ENCODE measurements around the gene CUL3.

CUL3 gene

GRCh38 chr2:224434618-224435017 is 150.5 kb downstream of the CUL3 start:
- TF ChIP-seq TAF1 (IDR thresholded peaks at IDR 0.05; ENCODE audit: borderline replicate concordance, insufficient read depth, low read length) (no peak), POLR2AphosphoS5 (IDR thresholded peaks at IDR 0.05; ENCODE audit: low read depth, low read length) (no peak), SIN3A (IDR thresholded peaks at IDR 0.05; ENCODE audit: borderline replicate concordance, insufficient read depth, low read length) (no peak), FOXP2 (optimal IDR thresholded peaks at IDR 0.05; ENCODE audit: borderline replicate concordance, extremely low read depth, extremely low read length, insufficient read depth) (no peak)
- TF ChIP-seq, protein P1, sequence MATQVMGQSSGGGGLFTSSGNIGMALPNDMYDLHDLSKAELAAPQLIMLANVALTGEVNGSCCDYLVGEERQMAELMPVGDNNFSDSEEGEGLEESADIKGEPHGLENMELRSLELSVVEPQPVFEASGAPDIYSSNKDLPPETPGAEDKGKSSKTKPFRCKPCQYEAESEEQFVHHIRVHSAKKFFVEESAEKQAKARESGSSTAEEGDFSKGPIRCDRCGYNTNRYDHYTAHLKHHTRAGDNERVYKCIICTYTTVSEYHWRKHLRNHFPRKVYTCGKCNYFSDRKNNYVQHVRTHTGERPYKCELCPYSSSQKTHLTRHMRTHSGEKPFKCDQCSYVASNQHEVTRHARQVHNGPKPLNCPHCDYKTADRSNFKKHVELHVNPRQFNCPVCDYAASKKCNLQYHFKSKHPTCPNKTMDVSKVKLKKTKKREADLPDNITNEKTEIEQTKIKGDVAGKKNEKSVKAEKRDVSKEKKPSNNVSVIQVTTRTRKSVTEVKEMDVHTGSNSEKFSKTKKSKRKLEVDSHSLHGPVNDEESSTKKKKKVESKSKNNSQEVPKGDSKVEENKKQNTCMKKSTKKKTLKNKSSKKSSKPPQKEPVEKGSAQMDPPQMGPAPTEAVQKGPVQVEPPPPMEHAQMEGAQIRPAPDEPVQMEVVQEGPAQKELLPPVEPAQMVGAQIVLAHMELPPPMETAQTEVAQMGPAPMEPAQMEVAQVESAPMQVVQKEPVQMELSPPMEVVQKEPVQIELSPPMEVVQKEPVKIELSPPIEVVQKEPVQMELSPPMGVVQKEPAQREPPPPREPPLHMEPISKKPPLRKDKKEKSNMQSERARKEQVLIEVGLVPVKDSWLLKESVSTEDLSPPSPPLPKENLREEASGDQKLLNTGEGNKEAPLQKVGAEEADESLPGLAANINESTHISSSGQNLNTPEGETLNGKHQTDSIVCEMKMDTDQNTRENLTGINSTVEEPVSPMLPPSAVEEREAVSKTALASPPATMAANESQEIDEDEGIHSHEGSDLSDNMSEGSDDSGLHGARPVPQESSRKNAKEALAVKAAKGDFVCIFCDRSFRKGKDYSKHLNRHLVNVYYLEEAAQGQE (IDR thresholded peaks at IDR 0.05; ENCODE audit: insufficient read depth in 1 of 2, low read depth in 2 of 2, low read length in 2 of 2): no peak

- no peak for TF ChIP-seq SIN3A (IDR thresholded peaks at IDR 0.05; ENCODE audit: borderline replicate concordance, insufficient read depth, low read length)
- TF ChIP-seq POLR2AphosphoS5 (IDR thresholded peaks at IDR 0.05; ENCODE audit: low read depth, low read length): no peak
Measured at GRCh38 chr2:224433442-224433841, 151.7 kb downstream of the CUL3 start.

- no peak for TF ChIP-seq TAF1 (IDR thresholded peaks at IDR 0.05; ENCODE audit: borderline replicate concordance, insufficient read depth, low read length)
- no peak for TF ChIP-seq FOXP2 (optimal IDR thresholded peaks at IDR 0.05; ENCODE audit: borderline replicate concordance, extremely low read depth, extremely low read length, insufficient read depth)
- no peak for TF ChIP-seq POLR2AphosphoS5 (IDR thresholded peaks at IDR 0.05; ENCODE audit: low read depth, low read length)
- TF ChIP-seq, protein P1 (IDR thresholded peaks at IDR 0.05; ENCODE audit: insufficient read depth in 1 of 2, low read depth in 2 of 2, low read length in 2 of 2): no peak
- TF ChIP-seq SIN3A (IDR thresholded peaks at IDR 0.05; ENCODE audit: borderline replicate concordance, insufficient read depth, low read length): no peak
Measured at GRCh38 chr2:224432003-224432579, 153.1 kb downstream of the CUL3 start.

DNA sequence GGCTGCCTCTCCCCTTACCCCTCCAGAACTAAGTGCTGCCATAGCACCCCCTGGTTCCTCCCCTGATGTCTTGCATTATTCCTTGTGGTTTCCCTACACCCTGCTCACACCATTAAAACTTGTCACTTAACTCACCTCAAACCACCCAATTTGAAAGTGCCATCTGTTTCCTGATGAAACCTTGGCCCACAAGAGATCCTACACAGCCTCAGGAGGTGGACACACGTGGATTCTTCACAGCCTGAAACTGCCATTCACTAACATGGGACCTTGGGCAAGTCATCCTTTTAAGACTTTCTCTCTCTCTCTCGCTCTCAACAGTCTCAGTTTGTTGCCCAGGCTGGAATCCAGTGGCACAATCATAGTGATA is 155.7 kb downstream of the CUL3 start:
- TF ChIP-seq FOXP2 (optimal IDR thresholded peaks at IDR 0.05; ENCODE audit: borderline replicate concordance, extremely low read depth, extremely low read length, insufficient read depth) (no peak), TAF1 (IDR thresholded peaks at IDR 0.05; ENCODE audit: borderline replicate concordance, insufficient read depth, low read length) (no peak), SIN3A (IDR thresholded peaks at IDR 0.05; ENCODE audit: borderline replicate concordance, insufficient read depth, low read length) (no peak), POLR2AphosphoS5 (IDR thresholded peaks at IDR 0.05; ENCODE audit: low read depth, low read length) (no peak)
- TF ChIP-seq, protein P1 (IDR thresholded peaks at IDR 0.05; ENCODE audit: insufficient read depth in 1 of 2, low read depth in 2 of 2, low read length in 2 of 2): no peak

- TF ChIP-seq, protein P1 (IDR thresholded peaks at IDR 0.05; ENCODE audit: insufficient read depth in 1 of 2, low read depth in 2 of 2, low read length in 2 of 2): no peak
- TF ChIP-seq TAF1 (IDR thresholded peaks at IDR 0.05; ENCODE audit: borderline replicate concordance, insufficient read depth, low read length) (no peak), FOXP2 (optimal IDR thresholded peaks at IDR 0.05; ENCODE audit: borderline replicate concordance, extremely low read depth, extremely low read length, insufficient read depth) (no peak), SIN3A (IDR thresholded peaks at IDR 0.05; ENCODE audit: borderline replicate concordance, insufficient read depth, low read length) (no peak), POLR2AphosphoS5 (IDR thresholded peaks at IDR 0.05; ENCODE audit: low read depth, low read length) (no peak)
Measured at GRCh38 chr2:224428787-224429440, 156.2 kb downstream of the CUL3 start.
